ENCODE data around the gene RASGEF1C. TPM values are rescaled to one million over a fixed set of nuclear protein-coding genes. Genes with fewer than 3 reads are reported as not detected.

The RASGEF1C gene
- total RNA-seq, 1 donor from 2014 or later = not detected

DNA sequence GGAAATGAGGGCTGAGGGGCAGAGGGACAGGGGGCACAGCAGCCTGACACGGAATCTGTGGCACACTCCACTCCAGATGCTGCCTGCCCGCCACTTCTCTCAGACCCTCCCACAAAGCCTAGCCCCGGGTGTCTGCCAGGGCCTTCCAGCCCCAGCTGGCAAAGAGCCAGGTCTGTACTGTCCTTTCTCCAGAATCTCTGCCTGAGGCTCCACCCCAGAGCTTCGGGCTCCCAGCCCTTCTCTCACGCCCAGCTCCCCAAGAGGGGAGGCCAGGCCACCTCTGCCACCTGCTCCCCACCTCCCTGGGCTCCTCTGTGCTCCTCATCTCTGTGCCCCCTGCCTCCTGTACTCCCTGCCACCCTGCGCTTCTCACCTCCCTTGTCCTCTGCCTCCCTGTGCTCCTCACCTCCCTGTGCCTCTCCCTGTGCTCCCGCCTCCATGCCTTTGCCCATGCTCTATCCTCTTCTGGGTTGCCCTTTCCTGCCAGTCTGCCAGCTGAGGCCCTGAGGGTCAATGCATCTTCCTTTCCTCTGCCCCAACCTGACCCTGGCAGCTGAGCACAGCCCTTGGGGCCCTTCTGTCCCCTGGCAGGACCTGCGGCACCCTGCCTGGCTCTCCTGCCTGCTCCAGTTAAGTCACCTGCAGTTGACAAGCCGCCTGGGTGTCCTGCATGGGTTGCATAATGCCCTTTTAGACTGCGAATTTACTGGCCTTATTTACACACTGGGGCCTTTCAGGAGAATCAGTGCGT is 36.4 kb downstream of the RASGEF1C start:
- ATAC-seq = no peak
- H3K4me3 ChIP-seq = no peak overlapping the region

DNA sequence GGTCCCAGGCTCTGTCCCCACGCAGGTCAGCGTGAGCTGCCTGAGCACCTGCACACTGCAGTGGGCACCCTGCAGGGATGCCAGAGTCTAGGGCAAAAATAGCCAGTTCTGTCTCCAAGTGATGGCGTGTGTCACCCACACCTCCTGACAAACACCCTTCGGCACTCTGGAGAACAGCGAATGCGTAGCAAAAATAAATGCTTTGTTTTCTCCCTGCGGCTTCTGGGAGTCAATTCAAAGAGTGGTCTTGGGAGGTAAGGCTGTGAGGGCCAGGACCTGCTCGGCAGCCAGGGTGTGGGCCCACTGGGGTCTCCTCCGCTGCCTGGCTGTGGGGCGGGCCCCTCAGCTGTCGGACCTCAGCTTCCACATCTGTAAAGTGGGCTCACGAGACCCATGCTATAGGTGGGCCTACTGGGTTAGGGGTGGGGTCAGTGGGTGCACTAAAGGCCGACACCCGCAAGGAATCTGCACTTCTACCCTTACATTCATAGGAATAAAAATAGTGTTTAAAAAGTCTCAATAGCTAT is 37.4 kb downstream of the RASGEF1C start:
- intact Hi-C loops (cut with DNase I) = no loop called here

More for the DNA sequence above, 36.4 kb downstream of the RASGEF1C start:
- Histone ChIP-seq H3K27ac (no peak overlapping the region), H3K36me3 (no peaks in the 10 kb centered on the region), H3K9me3 (no peaks in the 10 kb centered on the region), H3K27me3 (ENCODE audit: low read depth) (peaks cover 12% of the 10 kb centered on the region), H3K4me1 (no peaks in the 10 kb centered on the region)
- intact Hi-C loops (cut with DNase I) = no loop called here
- TF ChIP-seq, protein P1, sequence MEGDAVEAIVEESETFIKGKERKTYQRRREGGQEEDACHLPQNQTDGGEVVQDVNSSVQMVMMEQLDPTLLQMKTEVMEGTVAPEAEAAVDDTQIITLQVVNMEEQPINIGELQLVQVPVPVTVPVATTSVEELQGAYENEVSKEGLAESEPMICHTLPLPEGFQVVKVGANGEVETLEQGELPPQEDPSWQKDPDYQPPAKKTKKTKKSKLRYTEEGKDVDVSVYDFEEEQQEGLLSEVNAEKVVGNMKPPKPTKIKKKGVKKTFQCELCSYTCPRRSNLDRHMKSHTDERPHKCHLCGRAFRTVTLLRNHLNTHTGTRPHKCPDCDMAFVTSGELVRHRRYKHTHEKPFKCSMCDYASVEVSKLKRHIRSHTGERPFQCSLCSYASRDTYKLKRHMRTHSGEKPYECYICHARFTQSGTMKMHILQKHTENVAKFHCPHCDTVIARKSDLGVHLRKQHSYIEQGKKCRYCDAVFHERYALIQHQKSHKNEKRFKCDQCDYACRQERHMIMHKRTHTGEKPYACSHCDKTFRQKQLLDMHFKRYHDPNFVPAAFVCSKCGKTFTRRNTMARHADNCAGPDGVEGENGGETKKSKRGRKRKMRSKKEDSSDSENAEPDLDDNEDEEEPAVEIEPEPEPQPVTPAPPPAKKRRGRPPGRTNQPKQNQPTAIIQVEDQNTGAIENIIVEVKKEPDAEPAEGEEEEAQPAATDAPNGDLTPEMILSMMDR (IDR thresholded peaks at IDR 0.05) = no peak
- no peak for DNase-seq

GRCh38 chr5:180170810-180171567 is 38.0 kb downstream of the RASGEF1C start:
- Histone ChIP-seq H3K9me3 (no peaks in the 10 kb centered on the region), H3K4me3 (no peak overlapping the region), H3K36me3 (no peaks in the 10 kb centered on the region), H3K27ac (no peak overlapping the region), H3K4me1 (no peaks in the 10 kb centered on the region), H3K27me3 (ENCODE audit: low read depth) (peaks cover 12% of the 10 kb centered on the region)
- ATAC-seq (no peak), DNase-seq (no peak)
- intact Hi-C loops (cut with DNase I) = no loop called here
- TF ChIP-seq, protein P1 (IDR thresholded peaks at IDR 0.05) = no peak

More for the DNA sequence above, 37.4 kb downstream of the RASGEF1C start:
- no peak overlapping the region for H3K27ac ChIP-seq
- TF ChIP-seq, protein P1 (IDR thresholded peaks at IDR 0.05) = no peak
- no peak for ATAC-seq
- H3K4me1 ChIP-seq = no peaks in the 10 kb centered on the region
- no peak overlapping the region for H3K4me3 ChIP-seq
- H3K27me3 ChIP-seq (ENCODE audit: low read depth) = peaks cover 12% of the 10 kb centered on the region
- no peak for DNase-seq
- no peaks in the 10 kb centered on the region for H3K9me3 ChIP-seq
- no peaks in the 10 kb centered on the region for H3K36me3 ChIP-seq

DNA sequence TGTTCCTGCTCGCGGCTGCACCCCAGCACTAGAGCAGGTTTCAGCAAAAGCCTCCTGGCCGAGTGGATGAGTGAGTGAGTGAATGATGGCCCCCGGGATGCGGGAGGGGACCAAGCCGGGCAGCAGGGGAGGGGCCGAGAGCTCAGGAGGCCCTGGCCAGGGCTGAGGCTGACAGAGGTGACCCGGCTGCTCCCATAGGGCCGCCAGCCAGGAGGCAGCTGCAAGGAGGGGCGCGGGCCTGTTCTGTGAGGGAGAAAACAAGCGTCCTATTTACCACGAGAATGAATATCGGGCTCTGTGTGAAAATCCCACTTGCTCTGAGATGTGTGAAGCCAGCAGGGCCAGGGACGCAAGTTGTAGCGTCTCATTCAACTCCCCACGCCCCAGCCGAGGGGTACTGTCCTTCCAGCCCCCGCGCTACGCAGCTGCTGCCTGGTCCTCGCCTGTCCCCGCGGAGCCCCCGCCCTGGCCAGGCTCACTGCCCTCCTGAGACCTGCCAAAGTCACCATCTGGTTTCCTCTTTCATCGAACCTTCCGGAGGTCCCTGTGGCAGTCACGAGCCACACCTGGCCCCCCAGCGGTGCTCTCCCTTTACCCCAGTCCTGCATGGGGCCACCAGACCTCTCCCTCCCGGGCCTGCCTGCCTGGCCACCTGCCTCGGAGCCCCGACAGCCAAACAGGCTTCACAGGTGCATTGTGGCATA is 38.8 kb downstream of the RASGEF1C start:
- DNase-seq (no peak), ATAC-seq (no peak)
- Histone ChIP-seq H3K27me3 (ENCODE audit: low read depth) (peaks cover 12% of the 10 kb centered on the region), H3K27ac (no peak overlapping the region), H3K9me3 (no peaks in the 10 kb centered on the region), H3K4me1 (no peaks in the 10 kb centered on the region), H3K4me3 (no peak overlapping the region), H3K36me3 (no peaks in the 10 kb centered on the region)
- intact Hi-C loops (cut with DNase I) = no loop called here
- TF ChIP-seq, protein P1 (IDR thresholded peaks at IDR 0.05) = no peak

Measured in lower lobe of right lung (tissue), 2 donors.